Testis (tissue), 3 donors: Measurements from ENCODE around the gene PNMA1. TPM values are rescaled to one million over a fixed set of nuclear protein-coding genes. Genes with fewer than 3 reads are reported as not detected.

Experiments used
- DNase-seq: peaks from one replicate; pipeline ENCODE4 v3.0.0-alpha.2; 2019
- H3K27ac ChIP-seq, 2 donors: fragments of 200-600 bp; sonication (generic); one replicate each; pipeline ENCODE4 v1.5.1; 2019
- H3K27me3 ChIP-seq: fragments of 200-600 bp; sonication (generic); one replicate; pipeline ENCODE4 v1.5.1; 2019
- H3K36me3 ChIP-seq: fragments of 200-600 bp; sonication (generic); one replicate; pipeline ENCODE4 v1.5.1; 2017; ENCODE audit warnings: low read depth; ENCODE audit errors: missing control alignments
- H3K4me1 ChIP-seq: fragments of 200-600 bp; sonication (generic); one replicate; pipeline ENCODE4 v1.5.1; 2019
- H3K4me3 ChIP-seq, 2 donors: fragments of 200-600 bp; sonication (generic); one replicate each; pipeline ENCODE4 v1.5.1; 2017 to 2019
- H3K9me3 ChIP-seq: fragments of 200-600 bp; sonication (generic); one replicate; pipeline ENCODE4 v1.5.1; 2017
- CTCF ChIP-seq, 3 experiments: fragments of 450-650 bp in 2 of 3; fragments of 200-600 bp in 1 of 3; sonication (generic) in 1 of 3; IDR thresholded peaks; one replicate each; pipeline ENCODE4 v1.5.1; 2016 to 2019; ENCODE audit warnings: antibody characterized with exemption in 3 of 3, mild to moderate bottlenecking in 2 of 3, moderate library complexity in 1 of 3
- POLR2A ChIP-seq: fragments of 450-650 bp; IDR thresholded peaks from one replicate; pipeline ENCODE4 v1.6.1; 2017; ENCODE audit warnings: antibody characterized with exemption, mild to moderate bottlenecking, moderate library complexity
- WGBS, 2 donors: methylation state at CpG; one replicate each; pipeline ENCODE4 v1.1.5; 2018; 5-methylcytosine and 5-hydroxymethylcytosine counted together
- intact Hi-C: fragments of 100-400 bp; cut with DNase I; formaldehyde crosslinking; loops from one replicate; pipeline ENCODE4 v1.15.1; 2023; ENCODE audit warnings: low total_unique reads
- polyA plus RNA-seq: library from polyadenylated mRNA; stranded (reverse); fragments of 350-450 nt; fragmentation: Illumina TruSeq; extraction: RNeasy Lipid Tissue Mini Kit (QIAGEN cat#74804); gene quantifications from one replicate; pipeline ENCODE4 v1.2.3, GENCODE V29; 2014; ENCODE audit warnings: low read depth, low replicate concordance; ENCODE audit not compliant: insufficient read depth
- total RNA-seq, 2 donors: library from RNA; depleted of rRNA; stranded (reverse); fragments of >200 nt; gene quantifications; one replicate each; pipeline ENCODE4 v1.2.3, GENCODE V29; 2016

Gene PNMA1
- total and polyA plus RNA-seq, 3 donors from 2014 or later = 74.8 to 184 (median 85.6) TPM

- no peaks in the 10 kb centered on the region for H3K36me3 ChIP-seq
- peaks cover 89% of the 10 kb centered on the region for H3K4me1 ChIP-seq
- TF ChIP-seq POLR2A (no peak), CTCF (IDR thresholded peaks at IDR 0.05) (no peak)
- no peak for DNase-seq
- no peaks in the 10 kb centered on the region for H3K9me3 ChIP-seq
- peak overlapping the region in 1 of 2 donors; percentile 63 for H3K27ac ChIP-seq
- WGBS, 2 donors = 33 to 52% methylated on average over 3 of the region's 3 CpGs
- H3K4me3 ChIP-seq = no peak overlapping the region
- intact Hi-C loops = no loop called here
- no peaks in the 10 kb centered on the region for H3K27me3 ChIP-seq
These were observed 36.3 kb upstream of the PNMA1 start for GRCh38 chr14:73750531-73750901.

- Histone ChIP-seq H3K27me3 (no peaks in the 10 kb centered on the region), H3K36me3 (no peaks in the 10 kb centered on the region), H3K4me1 (peaks cover 89% of the 10 kb centered on the region), H3K27ac (peak overlapping the region in 1 of 2 donors; percentile 63), H3K9me3 (no peaks in the 10 kb centered on the region), H3K4me3 (no peak overlapping the region)
- intact Hi-C loops = no loop called here
- no peak for DNase-seq
- TF ChIP-seq CTCF (IDR thresholded peaks at IDR 0.05) = no peak
- no peak for TF ChIP-seq POLR2A
- 44 to 63% methylated on average over 11 of the region's 11 CpGs for WGBS, 2 donors
These were observed 35.7 kb upstream of the PNMA1 start for GRCh38 chr14:73749706-73750530.

- H3K36me3 ChIP-seq = no peaks in the 10 kb centered on the region
- intact Hi-C loops = no loop called here
- no peak for TF ChIP-seq POLR2A
- no peak for TF ChIP-seq CTCF (IDR thresholded peaks at IDR 0.05)
- DNase-seq = no peak
- no peaks in the 10 kb centered on the region for H3K9me3 ChIP-seq
- H3K27ac ChIP-seq = peak overlapping the region in 1 of 2 donors; percentile 63
- H3K4me3 ChIP-seq = no peak overlapping the region
- H3K27me3 ChIP-seq = no peaks in the 10 kb centered on the region
- 78% methylated on average over 6 of the region's 6 CpGs for WGBS, 2 donors
- peaks cover 89% of the 10 kb centered on the region for H3K4me1 ChIP-seq
These were observed 34.7 kb upstream of the PNMA1 start for GRCh38 chr14:73748858-73749357.

GRCh38 chr14:73747379-73748211 lies 33.4 kb upstream of the PNMA1 start:
- Histone ChIP-seq H3K4me3 (no peak overlapping the region), H3K27me3 (no peaks in the 10 kb centered on the region), H3K4me1 (peaks cover 89% of the 10 kb centered on the region), H3K27ac (peak overlapping the region; percentile 15 to 17), H3K36me3 (no peaks in the 10 kb centered on the region), H3K9me3 (no peaks in the 10 kb centered on the region)
- no peak for TF ChIP-seq CTCF (IDR thresholded peaks at IDR 0.05)
- TF ChIP-seq POLR2A = no peak
- DNase-seq = no peak
- WGBS, 2 donors = 72 to 79% methylated on average over 9 of the region's 9 CpGs
- intact Hi-C loops = no loop called here
